HG02623 (cell line): ENCODE results near the gene RBM10.
"Not testable (repeated sequence)": the region's sequence is repeated elsewhere in the genome, so short reads cannot be mapped to it uniquely, and the experiment has no call there.

Source experiments
- ATAC-seq: cut with Tn5 transposase; IDR thresholded peaks from one replicate; pipeline ENCODE4 v1.9.1; 2021; ENCODE audit warnings: moderate library complexity; ENCODE audit not compliant: unreplicated experiment

The RBM10 gene, protein sequence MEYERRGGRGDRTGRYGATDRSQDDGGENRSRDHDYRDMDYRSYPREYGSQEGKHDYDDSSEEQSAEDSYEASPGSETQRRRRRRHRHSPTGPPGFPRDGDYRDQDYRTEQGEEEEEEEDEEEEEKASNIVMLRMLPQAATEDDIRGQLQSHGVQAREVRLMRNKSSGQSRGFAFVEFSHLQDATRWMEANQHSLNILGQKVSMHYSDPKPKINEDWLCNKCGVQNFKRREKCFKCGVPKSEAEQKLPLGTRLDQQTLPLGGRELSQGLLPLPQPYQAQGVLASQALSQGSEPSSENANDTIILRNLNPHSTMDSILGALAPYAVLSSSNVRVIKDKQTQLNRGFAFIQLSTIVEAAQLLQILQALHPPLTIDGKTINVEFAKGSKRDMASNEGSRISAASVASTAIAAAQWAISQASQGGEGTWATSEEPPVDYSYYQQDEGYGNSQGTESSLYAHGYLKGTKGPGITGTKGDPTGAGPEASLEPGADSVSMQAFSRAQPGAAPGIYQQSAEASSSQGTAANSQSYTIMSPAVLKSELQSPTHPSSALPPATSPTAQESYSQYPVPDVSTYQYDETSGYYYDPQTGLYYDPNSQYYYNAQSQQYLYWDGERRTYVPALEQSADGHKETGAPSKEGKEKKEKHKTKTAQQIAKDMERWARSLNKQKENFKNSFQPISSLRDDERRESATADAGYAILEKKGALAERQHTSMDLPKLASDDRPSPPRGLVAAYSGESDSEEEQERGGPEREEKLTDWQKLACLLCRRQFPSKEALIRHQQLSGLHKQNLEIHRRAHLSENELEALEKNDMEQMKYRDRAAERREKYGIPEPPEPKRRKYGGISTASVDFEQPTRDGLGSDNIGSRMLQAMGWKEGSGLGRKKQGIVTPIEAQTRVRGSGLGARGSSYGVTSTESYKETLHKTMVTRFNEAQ

DNA sequence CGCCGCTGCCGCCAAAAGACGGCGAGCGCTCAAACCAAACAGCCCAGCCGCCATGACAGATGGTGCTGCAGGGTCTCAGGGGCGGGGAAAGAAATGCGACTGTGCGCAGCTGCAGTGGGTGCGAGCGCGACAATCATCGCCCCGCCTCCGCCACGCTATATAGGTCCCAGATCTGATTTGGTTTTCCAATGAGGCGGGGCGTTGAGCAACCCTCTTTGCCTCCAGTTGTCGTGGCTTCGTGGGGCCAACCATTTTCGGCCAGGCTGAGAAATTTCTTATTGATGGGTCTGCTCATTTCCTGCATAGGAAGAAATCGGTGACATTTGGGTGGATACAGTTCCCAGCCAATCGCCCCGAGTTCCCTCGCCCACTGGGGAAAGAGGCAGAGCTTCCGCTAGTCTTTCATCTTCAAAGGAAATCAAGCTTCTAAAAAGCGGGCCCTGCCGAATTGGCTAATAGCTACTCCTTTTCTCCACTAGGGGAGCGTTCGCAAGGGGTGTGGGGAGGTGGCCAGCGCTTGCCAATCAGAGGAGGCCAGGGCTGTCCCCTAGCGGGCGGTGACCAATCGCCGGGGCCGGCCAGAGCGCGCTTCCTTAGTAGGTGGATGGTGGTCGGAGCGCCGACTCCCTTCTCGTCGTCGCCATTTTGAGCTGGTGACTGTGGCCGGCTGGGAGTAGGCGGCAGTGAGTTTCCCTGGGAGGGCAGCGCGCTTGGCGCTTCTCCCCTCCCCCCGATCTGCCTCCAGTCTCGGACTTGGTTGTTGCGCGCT is at the start of gene RBM10, which contains the start of gene NDUFB11:
Gene RBM10, plus strand, starts transcription at position 596 of the 769 bp plus-strand sequence. CDS start 2,261 bp downstream, outside the sequence.
Gene NDUFB11, minus strand, starts transcription at position 77 of the 769 bp plus-strand sequence. Its CDS starts 23 bp downstream, at position 54.
- peak; percentile 89 for ATAC-seq

DNA sequence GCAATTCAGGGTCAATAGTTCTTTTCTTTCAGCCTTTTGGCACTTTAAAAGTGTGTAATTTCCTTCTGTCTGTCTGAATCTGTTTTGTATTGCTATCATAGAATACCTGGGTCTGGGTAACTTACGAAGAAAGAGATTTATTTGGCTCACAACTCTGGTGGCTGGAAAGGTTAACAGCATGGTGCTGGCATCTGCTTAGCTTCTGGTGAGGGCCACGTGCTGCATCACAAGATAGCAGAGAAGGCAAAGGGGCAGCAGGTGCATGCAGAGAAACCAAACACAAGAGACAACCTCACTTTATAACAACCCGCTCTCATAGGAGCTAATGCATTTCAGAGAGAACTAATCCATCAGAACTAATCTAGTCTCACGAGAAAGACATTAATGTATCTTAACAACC is 48.0 kb upstream of the RBM10 start:
- no peak for ATAC-seq

DNA sequence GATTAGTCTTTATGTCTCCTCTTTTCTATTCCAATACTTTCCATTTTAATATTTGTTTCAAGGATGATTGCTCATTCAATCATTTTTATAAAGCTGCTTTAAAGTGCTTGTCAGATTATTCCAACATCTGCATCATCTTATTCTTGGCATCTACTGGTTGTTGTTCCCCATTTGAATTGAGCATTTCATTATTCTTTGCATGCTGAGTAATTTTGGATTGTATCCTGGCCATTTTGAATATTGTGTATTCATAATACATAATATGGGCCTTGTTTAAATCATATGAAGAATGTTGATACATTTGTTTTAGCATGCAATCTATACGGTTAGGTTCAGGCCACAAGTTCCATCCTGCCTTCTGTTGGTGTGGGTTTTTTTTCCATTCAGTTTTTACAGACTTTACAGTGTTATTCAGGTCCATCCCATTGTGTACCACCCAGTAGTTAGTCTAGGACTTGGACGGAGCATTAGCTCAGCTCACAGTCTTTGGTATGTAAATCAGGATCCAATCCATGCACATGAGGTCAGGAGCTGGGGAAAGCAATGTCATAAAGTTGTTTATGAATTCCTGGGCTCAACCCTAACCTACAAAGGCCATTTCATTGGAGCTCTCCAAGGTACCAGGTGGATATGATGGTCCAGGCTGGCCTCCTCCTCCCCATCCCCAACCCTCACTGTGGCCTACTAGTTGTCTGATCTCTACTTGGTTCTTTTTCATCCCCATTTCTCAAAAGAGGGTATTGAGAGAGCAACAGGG is 46.5 kb upstream of the RBM10 start:
- no peak for ATAC-seq

DNA sequence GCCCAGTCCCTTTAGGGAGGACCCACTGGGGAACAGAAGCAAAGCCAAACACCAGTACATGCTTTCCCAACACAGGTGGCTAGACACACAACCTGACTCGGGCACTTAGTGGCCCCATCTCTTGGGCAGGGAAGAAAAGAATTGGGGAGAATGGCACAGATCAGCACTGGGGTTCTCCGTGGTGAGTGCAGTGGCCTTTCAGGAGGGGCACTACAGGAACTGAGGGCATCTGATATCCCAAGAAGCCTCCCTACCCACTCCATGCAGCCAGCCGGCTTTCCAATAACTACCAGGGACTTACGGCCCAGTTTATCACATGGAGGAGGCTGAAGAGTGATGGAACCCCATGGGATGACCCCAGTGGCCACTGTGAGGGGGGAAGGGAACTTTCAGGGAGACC is 43.8 kb upstream of the RBM10 start:
- no peak for ATAC-seq

DNA sequence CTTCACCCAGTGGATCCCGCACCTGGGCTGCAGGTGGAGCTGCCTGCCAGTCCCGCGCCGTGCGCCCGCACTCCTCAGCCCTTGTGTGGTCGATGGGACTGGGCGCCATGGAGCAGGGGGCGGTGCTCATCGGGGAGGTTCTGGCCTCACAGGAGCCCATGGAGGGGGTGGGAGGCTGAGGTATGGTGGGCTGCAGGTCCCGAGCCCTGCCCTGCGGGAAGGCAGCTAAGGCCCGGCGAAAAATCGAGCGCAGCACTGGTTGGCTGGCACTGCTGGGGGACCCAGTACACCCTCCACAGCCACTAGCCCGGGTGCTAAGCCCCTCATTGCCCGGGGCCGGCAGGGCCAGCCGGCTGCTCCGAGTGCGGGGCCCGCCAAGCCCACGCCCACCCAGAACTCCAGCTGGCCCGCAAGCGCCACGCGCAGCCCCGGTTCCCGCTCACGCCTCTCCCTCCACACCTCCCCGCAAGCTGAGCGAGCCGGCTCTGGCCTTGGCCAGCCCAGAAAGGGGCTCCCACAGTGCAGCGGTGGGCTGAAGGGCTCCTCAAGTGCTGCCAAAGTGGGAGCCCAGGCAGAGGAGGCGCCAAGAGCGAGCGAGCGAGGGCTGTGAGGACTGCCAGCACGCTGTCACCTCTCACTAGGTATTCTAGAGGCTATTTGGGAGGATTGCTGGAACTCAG is 33.9 kb upstream of the RBM10 start:
- not testable (repeated sequence) for ATAC-seq

DNA sequence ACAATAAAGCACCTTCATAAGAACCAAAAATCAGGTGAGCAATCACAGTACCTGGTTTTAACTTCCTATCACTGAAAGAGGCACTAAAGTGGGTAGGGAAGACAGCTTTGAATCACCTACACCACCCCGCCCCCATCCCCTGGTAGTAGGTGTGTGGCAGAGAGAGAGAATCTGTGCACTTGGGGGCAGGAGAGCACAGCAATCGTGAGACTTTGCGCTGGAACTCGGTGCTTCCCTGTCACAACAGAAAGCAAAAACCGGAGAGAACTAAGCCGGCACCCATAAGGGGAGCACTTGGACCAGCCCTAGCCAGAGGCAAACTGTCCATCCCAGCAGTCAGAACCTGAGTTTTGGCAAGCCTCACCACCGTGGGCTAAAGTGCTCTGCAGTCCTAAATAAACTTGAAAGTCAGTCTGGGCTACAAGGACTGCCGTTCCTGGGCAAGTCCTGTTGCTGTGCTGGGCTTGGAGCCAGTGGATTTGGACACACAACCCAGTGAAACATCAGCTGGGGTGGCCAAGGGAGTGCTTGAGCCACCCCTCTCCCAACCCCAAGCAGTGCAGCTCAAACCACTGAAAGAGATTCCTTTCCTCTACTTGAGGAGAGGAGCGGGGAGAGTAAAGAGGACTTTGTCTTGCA is 32.6 kb upstream of the RBM10 start:
- ATAC-seq, result no peak

DNA sequence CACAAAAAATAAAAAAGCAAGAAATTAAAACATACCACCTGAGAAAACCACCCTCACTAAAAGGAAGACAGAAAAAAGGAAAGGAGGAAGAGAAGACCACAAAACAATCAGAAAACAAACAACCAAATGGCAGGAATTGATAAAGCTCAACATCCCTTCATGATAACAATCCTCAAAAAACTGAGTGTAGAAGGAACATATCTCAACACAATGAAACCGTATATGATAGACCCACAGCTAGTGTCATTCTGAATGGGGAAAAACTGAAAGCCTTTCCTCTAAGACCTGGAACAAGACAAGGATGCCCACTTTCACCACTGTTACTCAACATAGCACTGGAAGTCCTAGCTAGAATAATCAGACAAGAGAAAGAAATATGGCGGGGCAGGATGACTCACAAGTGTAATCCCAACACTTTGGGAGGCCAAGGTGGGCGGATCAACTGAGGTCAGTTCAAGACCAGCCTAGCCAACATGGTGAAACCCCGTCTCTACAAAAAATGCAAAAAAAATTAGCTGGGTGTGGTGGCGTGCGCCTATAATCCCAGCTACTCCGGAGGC is 28.4 kb upstream of the RBM10 start:
- not testable (repeated sequence) for ATAC-seq

DNA sequence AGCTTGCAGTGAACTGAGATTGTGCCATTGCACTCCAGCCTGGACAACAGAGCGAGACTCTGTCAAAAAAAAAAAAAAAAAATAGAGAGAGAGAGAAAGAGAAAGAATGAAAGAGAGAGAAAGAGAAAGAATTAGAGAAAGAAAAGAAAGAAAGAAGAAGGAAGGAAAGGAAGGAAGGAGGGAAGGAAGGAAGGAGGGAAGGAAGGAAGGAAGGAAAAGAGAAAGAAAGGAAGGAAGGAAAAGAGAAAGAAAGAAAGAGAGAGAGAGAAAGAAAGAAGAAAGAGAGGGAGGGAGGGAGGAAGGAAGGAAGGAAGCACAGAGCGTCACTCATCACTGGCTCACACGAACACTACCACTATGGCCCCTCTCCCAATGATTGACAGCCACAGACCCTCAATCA is 20.6 kb upstream of the RBM10 start:
- ATAC-seq, result not testable (repeated sequence)

DNA sequence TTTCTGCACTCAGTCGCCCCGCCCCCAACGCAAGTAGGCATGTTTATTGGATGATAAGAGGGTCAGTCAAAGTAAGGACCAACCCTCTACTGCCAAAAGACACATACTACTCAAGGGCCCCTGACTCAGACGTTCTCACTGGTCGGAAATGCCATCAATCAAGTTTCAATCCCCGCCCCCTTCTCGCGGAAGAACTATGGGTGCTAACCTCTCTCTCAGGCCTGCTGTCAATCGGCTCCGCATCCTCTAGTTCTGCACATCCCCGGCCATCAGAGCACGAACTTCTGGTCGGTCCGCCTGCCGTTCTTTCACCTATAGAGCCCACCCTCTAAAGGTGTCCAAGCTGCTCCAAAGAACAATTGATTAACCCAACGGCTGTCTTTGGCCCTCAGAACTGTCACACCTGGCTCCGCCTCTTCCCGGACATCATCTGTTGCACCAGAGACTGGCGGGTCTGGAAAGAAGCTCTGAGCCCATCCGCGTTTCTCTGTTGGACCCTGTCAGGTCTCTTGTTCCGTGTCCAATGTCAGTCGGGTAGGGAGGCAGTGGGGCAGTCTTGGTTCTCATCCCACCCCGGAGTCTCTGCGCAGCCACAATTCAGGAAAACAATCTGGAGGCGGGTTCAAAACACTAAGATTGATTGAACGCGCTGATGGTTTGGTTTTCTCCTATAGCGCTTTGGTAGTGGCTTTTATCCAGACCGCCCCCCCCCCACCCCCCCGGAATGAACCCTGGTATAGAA is 15.7 kb upstream of the RBM10 start:
- peak; percentile 98 for ATAC-seq

DNA sequence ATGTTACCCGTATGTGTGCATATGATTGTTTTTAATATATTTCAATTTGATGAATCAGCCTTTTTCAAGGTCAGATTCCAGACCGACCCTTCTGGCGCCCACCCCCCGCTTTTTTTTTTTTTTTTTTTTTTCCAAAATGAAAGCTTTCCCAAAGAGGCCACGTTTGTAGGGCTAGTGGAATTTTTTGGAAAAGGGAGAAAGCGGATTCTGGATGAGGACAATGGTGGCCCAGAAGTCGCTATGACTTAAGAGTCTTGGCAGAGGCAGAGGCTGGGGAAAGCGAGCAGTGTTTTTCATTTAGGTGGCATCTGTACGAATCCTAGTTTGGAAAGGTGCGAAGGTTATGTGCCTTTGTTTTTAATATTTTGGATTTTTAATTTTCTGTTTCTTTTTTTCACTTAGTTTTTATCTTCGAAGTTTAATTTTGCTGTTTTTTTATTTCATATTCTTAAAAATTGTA is 15.1 kb upstream of the RBM10 start:
- no peak for ATAC-seq

DNA sequence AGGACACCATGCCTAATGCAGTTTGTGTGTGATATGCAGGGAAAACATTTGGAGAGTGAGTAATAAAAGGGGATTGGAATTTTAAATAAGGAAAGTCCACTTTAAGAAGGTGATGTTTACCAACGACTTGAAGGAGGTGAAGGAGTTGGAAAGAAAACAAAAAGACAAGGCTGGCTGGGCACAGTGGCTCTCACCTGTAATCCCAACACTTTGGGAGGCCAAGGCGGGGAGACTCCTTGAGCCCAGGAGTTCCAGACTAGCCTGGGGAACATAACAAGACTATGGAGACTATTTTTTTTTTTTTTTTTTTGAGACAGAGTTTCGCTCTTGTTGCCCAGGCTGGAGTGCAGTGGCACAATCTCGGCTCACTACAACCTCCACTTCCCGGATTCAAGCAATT is 11.5 kb upstream of the RBM10 start:
- ATAC-seq, result no peak

DNA sequence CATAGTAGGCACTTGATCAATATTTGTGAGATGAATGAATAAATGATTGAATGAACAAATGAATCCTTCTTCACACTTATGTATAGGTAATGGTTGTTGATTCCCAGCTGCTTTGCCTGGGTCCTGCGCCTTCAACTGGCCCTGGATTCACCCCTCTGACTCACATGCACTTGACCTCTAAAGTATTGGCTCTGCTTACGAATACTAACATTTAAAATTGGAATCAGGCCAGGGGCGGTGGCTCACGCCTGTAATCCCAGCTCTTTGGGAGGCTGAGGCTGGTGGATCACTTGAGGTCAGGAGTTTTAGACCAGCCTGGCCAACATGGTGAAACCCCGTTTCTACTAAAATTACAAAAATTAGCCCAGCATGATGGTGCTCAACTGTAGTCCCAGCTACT is 9.4 kb upstream of the RBM10 start:
- ATAC-seq, result not testable (repeated sequence)

DNA sequence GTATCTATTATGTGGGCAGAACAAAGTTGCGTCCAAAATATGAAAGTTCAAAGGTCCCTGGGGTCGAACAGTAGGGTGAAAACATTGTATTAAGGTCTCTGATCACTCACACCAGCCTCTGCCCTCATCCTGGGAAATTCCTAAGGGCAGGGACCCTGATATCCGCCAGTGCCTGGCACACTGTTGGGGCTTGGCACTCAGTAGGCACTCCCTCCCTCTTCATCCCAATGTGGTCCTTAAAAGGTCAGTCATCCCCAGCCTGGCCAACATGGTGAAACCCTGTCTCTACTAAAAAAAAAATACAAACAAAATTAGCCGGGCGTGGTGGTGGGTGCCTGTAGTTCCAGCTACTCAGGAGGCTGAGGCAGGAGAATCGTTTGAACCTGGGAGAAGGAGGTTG is 6.8 kb upstream of the RBM10 start:
- no peak for ATAC-seq

DNA sequence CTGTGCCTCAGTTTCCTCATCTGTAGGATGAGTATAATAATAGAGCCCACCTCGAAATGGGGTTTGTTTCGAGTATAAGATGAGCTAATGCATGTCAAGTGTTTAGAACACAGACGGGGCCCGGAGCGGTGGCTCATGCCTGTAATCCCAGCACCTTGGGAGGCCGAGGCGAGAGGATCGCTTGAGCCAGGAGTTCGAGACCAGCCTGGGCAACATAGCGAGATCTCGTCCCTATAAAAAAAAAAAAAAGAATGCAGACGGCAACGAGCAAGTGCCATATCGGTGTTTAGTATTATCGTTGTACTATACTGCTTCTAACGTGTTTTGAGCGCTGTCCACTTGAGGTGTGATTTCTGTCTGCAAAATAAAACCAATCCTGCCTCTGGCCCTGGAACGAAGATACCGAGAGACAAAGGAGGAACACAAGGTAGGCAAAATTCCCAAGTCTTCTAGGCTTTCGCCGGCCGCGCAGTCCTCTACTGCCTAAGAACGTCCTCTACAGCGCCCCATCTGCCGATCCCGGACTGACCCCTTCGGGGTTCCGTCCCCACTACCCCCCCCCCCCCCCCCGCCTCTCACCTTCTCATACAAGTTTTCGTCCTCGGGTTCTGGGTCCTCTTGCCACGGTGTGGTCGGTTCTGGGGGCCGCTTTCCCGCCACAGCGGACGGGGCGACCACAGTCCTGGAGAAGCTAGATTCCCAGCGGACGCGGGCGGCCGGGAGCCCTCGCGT is 961 bp upstream of the RBM10 start:
- no peak for ATAC-seq

DNA sequence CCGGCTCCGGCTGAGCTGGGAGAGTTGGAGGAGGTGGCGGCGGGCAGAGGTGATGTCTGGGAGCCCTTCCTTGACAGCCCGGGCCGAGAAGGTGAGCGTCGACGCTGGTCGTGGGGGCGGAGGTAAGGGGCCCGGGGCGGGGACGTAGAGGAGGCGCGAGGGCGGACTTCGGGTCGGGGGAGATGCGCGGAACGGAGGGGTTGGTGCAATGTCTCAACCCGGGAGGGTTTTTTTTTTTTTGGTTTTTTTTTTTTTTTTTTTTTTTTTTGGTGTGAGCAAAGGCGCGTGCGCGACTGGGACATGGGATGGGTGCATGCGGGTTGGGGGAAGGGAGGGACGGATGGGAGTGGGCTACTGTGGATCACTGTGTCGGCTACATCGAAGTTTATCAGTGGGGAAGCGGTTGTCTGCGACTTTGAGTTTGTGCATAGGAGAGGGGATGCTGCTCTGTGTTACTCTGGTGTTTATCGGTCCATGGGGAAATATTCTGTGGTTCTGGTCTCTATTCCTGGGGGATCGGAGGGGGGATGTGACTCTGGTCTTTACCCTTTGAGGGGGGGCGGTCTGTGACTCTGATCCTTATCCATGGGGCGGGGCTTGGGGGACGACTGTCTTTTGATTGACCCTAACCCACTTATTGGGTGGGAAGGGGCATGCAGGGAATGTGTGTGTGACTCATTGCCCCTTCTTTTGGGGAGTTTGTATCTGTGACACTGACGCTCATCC is 537 bp downstream of the RBM10 start:
- peak; percentile 16 for ATAC-seq

DNA sequence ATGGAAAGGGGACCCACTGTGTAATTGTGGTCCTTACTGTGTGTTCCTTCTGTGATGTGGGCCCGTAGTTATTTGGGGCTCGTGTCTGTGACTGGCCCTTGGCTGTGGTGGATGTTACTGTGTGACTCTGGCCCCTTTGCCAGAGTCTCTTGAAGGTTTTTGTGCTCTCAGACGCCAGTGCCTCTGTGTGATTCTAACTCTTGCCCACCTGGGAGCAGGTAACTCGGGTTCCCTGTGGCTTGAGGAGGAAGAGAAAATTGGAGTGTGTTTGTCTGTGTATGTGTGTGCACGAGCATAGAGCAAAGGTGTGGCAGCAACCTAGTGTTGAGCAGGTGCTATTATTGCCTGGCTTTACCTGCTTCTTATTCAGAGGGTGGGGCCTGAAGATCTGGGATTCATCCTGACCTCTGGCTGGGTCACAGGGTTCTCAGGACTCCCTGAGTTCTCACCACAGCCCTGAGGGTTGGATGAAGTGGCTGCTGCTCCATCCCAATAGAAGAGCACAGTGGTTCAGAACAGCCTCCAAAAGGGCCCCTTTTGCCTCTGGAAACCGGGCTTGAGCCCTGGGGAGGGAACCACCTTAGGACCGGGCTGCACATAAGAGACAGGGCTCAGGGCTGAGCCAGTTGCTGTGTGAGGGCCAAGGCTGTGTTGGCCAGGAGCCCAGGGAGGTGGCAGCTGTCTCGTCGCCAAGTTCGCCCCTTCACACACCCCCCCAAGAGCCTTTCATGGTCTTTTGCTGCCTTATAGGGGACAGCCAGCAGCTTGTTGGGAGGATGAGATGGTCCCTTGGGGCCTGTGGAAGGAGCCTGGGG is 1.3 kb downstream of the RBM10 start:
- ATAC-seq, result no peak
